Adrenal gland (tissue), 12 donors: ENCODE measurements around the gene ITGA3. TPM values are rescaled to one million over a fixed set of nuclear protein-coding genes. Genes with fewer than 3 reads are reported as not detected.

ENCODE experiments used
- DNase-seq, 7 donors: peaks; one replicate each; pipeline ENCODE4 v3.0.0-alpha.2; 2019 to 2020
- H3K27ac ChIP-seq, 5 donors: fragments of 200-600 bp; sonication (generic) in 4 of 5; 1 replicate in 3 of 5; 2 replicates in 2 of 5; pipeline versions ENCODE4 v1.5.1 to v1.8.0; 2016 to 2020; ENCODE audit warnings: mild to moderate bottlenecking in 1 of 5
- H3K27me3 ChIP-seq: fragments of 200-600 bp; 2 replicates; pipeline ENCODE4 v1.8.0; 2021
- H3K36me3 ChIP-seq, 2 donors: fragments of 200-600 bp; replicated peaks in 1 of 2; 1 replicate in 1 of 2; 2 replicates in 1 of 2; pipeline versions ENCODE4 v1.5.1 to v1.8.0; 2018 to 2022
- H3K4me1 ChIP-seq, 2 donors: fragments of 200-600 bp; replicated peaks in 1 of 2; 1 replicate in 1 of 2; 2 replicates in 1 of 2; pipeline versions ENCODE4 v1.5.1 to v1.8.0; 2018 to 2021
- H3K4me3 ChIP-seq, 4 donors: fragments of 200-600 bp; sonication (generic) in 3 of 4; one replicate each; pipeline ENCODE4 v1.5.1; 2016 to 2018
- H3K9me3 ChIP-seq, 3 donors: fragments of 200-600 bp; sonication (generic) in 1 of 3; replicated peaks in 1 of 3; 1 replicate in 2 of 3; 2 replicates in 1 of 3; pipeline versions ENCODE4 v1.5.1 to v1.8.0; 2016 to 2021
- CTCF ChIP-seq, 6 experiments: fragments of 450-650 bp in 4 of 6; fragments of 200-600 bp in 2 of 6; sonication (generic) in 1 of 6; IDR thresholded peaks; 1 replicate in 5 of 6; 2 replicates in 1 of 6; pipeline versions ENCODE4 v1.5.1 to v1.8.0; 2016 to 2021; ENCODE audit warnings: antibody characterized with exemption in 6 of 6, mild to moderate bottlenecking in 2 of 6, moderate library complexity in 1 of 6
- POLR2A ChIP-seq, 2 donors: fragments of 450-650 bp; IDR thresholded peaks; one replicate each; pipeline ENCODE4 v1.6.1; 2017; ENCODE audit warnings: antibody characterized with exemption in 2 of 2, mild to moderate bottlenecking in 2 of 2, moderate library complexity in 1 of 2
- WGBS, 4 donors: extraction: QIAGEN DNeasy Blood & Tissue Kit in 2 of 4; methylation state at CpG; one replicate each; pipeline versions ENCODE4 v1.1.5 to v1.1.7; 2013 to 2017; 5-methylcytosine and 5-hydroxymethylcytosine counted together
- intact Hi-C, 2 donors: fragments of 100-400 bp; cut with DNase I; formaldehyde crosslinking; loops; one replicate each; pipeline versions ENCODE4 v1.14.1 to v1.15.0; 2022 to 2023
- polyA plus RNA-seq, 3 donors: library from polyadenylated mRNA; stranded (reverse); fragments of 200-250 nt in 2 of 3; fragments of 350-450 nt in 1 of 3; fragmentation: Illumina TruSeq in 1 of 3; extraction: RNeasy Lipid Tissue Mini Kit (QIAGEN cat#74804) in 1 of 3; gene quantifications; one replicate each; pipeline ENCODE4 v1.2.3, GENCODE V29; 2013 to 2014
- total RNA-seq, 9 donors: library from RNA; depleted of rRNA in 4 of 9; stranded (reverse); fragments of >200 nt in 4 of 9; fragments of 120-200 nt in 1 of 9; fragmentation: NEBNext Ultra II Directional in 1 of 9; extraction: Animal tissue kit (Norgen Biotek cat#: 25700) in 1 of 9; gene quantifications; one replicate each; pipeline versions ENCODE4 v1.1.0 to v1.2.4, GENCODE V29; 2013 to 2023
- donor health status: healthy with polysubstance abuse.
- donor health status: Bipolar disorder and iron deficiency.
- donor health status: DM: yes; HTN: yes; CAD: no.
- donor health status: DM: no; HTN: no; CAD: no.
- donor health status: DM: no; HTN: no; CAD: no.
- donor health status: DM: yes; HTN: yes; CAD: no.

Gene ITGA3
- total and polyA plus RNA-seq, 12 donors, result 20.9 to 206 (median 131) TPM

- Histone ChIP-seq H3K4me3 (no peak overlapping the region), H3K36me3 (peaks cover 0 to 31% of the 10 kb centered on the region in 2 donors), H3K4me1 (peaks cover 46 to 56% of the 10 kb centered on the region in 2 donors), H3K27me3 (no peaks in the 10 kb centered on the region), H3K9me3 (no peaks in the 10 kb centered on the region), H3K27ac (peak overlapping the region in 4 of 5 donors; percentile 64 to 90 (median 72))
- TF ChIP-seq CTCF (IDR thresholded peaks at IDR 0.05), result no peak
- no peak for TF ChIP-seq POLR2A (IDR thresholded peaks at IDR 0.05)
- DNase-seq, result no peak
- 37 to 51% (median 42%) methylated on average over 3 of the region's 3 CpGs for WGBS, 4 donors
- intact Hi-C loops, result no loop called here
These were observed 9.1 kb downstream of the ITGA3 start for GRCh38 chr17:50065056-50065455.

- intact Hi-C loops, result no loop called here
These were observed 11.1 kb downstream of the ITGA3 start for GRCh38 chr17:50066995-50067394.

GRCh38 chr17:50067996-50068395 lies 12.1 kb downstream of the ITGA3 start:
- no peaks in the 10 kb centered on the region for H3K9me3 ChIP-seq
- H3K27ac ChIP-seq, result no peak overlapping the region
- peaks cover 0 to 55% of the 10 kb centered on the region in 2 donors for H3K36me3 ChIP-seq
- DNase-seq, result no peak
- intact Hi-C loops, result no loop called here
- H3K27me3 ChIP-seq, result no peaks in the 10 kb centered on the region
- peaks cover 18 to 33% of the 10 kb centered on the region in 2 donors for H3K4me1 ChIP-seq
- H3K4me3 ChIP-seq, result no peak overlapping the region
- WGBS, 4 donors, result 85 to 96% (median 94%) methylated on average over 8 to 13 of the region's 13 CpGs
- TF ChIP-seq POLR2A (IDR thresholded peaks at IDR 0.05) (no peak), CTCF (IDR thresholded peaks at IDR 0.05) (no peak)

More at GRCh38 chr17:50066995-50067394, 11.1 kb downstream of the ITGA3 start:
- H3K4me1 ChIP-seq, result peaks cover 28 to 37% of the 10 kb centered on the region in 2 donors
- no peak overlapping the region for H3K27ac ChIP-seq
- peaks cover 0 to 47% of the 10 kb centered on the region in 2 donors for H3K36me3 ChIP-seq
- no peak for DNase-seq
- H3K9me3 ChIP-seq, result no peaks in the 10 kb centered on the region
- H3K4me3 ChIP-seq, result no peak overlapping the region
- no peaks in the 10 kb centered on the region for H3K27me3 ChIP-seq
- 94 to 100% (median 98%) methylated on average over 2 of the region's 2 CpGs for WGBS, 4 donors
- TF ChIP-seq POLR2A (IDR thresholded peaks at IDR 0.05) (no peak), CTCF (IDR thresholded peaks at IDR 0.05) (no peak)

GRCh38 chr17:50070908-50071680 lies 15.2 kb downstream of the ITGA3 start:
- WGBS, 4 donors, result 91 to 99% (median 94%) methylated on average over 12 to 16 of the region's 16 CpGs
- intact Hi-C loops, result loop anchor here in 1 of 2 donors (5.0 kb wide), 1 partner anchor 44 kb away; no protein-coding TSS in a partner anchor
- peaks cover 0 to 8% of the 10 kb centered on the region in 2 donors for H3K4me1 ChIP-seq
- TF ChIP-seq CTCF (IDR thresholded peaks at IDR 0.05) (no peak), POLR2A (IDR thresholded peaks at IDR 0.05) (no peak)
- peaks cover 0 to 79% of the 10 kb centered on the region in 2 donors for H3K36me3 ChIP-seq
- no peak overlapping the region for H3K27ac ChIP-seq
- H3K4me3 ChIP-seq, result no peak overlapping the region
- H3K9me3 ChIP-seq, result no peaks in the 10 kb centered on the region
- H3K27me3 ChIP-seq, result no peaks in the 10 kb centered on the region
- DNase-seq, result no peak
